ENCODE data around the gene B4GALT2. TPM values are rescaled to one million over a fixed set of nuclear protein-coding genes. Genes with fewer than 3 reads are reported as not detected.

Gene B4GALT2
- polyA plus RNA-seq, 1 of the 3 experiments (the other 2 are of a cell fraction) = 48.0 TPM

- no peak overlapping the region for H3K4me3 ChIP-seq (ENCODE audit: low read depth in 2 of 2, low read length in 1 of 2)
- H3K4me2 ChIP-seq = no peak overlapping the region
- H3K27ac ChIP-seq (ENCODE audit: low read depth in 2 of 2, low read length in 1 of 2) = no peak overlapping the region
- DNase-seq = no peak
- no peak overlapping the region for H3K9ac ChIP-seq
- H3K9me2 ChIP-seq = no peaks in the 10 kb centered on the region
- H3K27me3 ChIP-seq (ENCODE audit: insufficient read depth) = no peaks in the 10 kb centered on the region
- H4K20me1 ChIP-seq (ENCODE audit: insufficient read depth) = peaks cover 6% of the 10 kb centered on the region; the same call in 1 of the 2 replicates
- 80% methylated on average over 8 of the region's 13 CpGs for WGBS (ENCODE audit: low lambda C conversion rate)
- peaks cover 0 to 17% of the 10 kb centered on the region in 2 experiments for H3K36me3 ChIP-seq (replicated peaks in 1 of 2; ENCODE audit: control insufficient read depth in 1 of 2, insufficient read depth in 2 of 2, low read length in 1 of 2)
- H3K9me3 ChIP-seq = no peaks in the 10 kb centered on the region
- ChIA-PET CTCF (interaction anchor here (1.4 to 9.4 kb wide), 5 partner anchors 9 to 186 kb away, joined by 3 to 105 read pairs (median 7); partner anchors contain the start of genes ARTN and ATP6V0B), POLR2A (no interaction called here)
- no peaks in the 10 kb centered on the region for H3F3A ChIP-seq (replicated peaks; ENCODE audit: insufficient read depth)
- peaks cover 13% of the 10 kb centered on the region; the same call in 1 of the 2 replicates for H3K79me2 ChIP-seq (ENCODE audit: insufficient read depth)
- no peak for TF ChIP-seq ELF1 (IDR thresholded peaks at IDR 0.05)
- no peak for TF ChIP-seq TAF1 (IDR thresholded peaks at IDR 0.05; ENCODE audit: borderline replicate concordance, low read depth, low read length)
- TF ChIP-seq MAX (IDR thresholded peaks at IDR 0.05; ENCODE audit: low read depth) = no peak
- TF ChIP-seq CHD2 (IDR thresholded peaks at IDR 0.05; ENCODE audit: low read length, partially characterized antibody) = no peak
- TF ChIP-seq JUND (IDR thresholded peaks at IDR 0.05) = no peak
- TF ChIP-seq YY1 (IDR thresholded peaks at IDR 0.05; ENCODE audit: low read depth) = no peak
- no peak for TF ChIP-seq GATA2 (CRISPR knock-in tag; IDR thresholded peaks at IDR 0.05)
- TF ChIP-seq RFX5 (IDR thresholded peaks at IDR 0.05; ENCODE audit: low read length) = no peak
- TF ChIP-seq RXRA (IDR thresholded peaks at IDR 0.05; ENCODE audit: borderline replicate concordance, low read depth) = no peak
- TF ChIP-seq, protein P1, sequence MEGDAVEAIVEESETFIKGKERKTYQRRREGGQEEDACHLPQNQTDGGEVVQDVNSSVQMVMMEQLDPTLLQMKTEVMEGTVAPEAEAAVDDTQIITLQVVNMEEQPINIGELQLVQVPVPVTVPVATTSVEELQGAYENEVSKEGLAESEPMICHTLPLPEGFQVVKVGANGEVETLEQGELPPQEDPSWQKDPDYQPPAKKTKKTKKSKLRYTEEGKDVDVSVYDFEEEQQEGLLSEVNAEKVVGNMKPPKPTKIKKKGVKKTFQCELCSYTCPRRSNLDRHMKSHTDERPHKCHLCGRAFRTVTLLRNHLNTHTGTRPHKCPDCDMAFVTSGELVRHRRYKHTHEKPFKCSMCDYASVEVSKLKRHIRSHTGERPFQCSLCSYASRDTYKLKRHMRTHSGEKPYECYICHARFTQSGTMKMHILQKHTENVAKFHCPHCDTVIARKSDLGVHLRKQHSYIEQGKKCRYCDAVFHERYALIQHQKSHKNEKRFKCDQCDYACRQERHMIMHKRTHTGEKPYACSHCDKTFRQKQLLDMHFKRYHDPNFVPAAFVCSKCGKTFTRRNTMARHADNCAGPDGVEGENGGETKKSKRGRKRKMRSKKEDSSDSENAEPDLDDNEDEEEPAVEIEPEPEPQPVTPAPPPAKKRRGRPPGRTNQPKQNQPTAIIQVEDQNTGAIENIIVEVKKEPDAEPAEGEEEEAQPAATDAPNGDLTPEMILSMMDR (IDR thresholded peaks at IDR 0.05) = no peak
- TF ChIP-seq GABPA (IDR thresholded peaks at IDR 0.05; ENCODE audit: low read depth) = no peak
- no peak for TF ChIP-seq RAD21 (IDR thresholded peaks at IDR 0.05; ENCODE audit: low read length)
- no peak for TF ChIP-seq USF2 (IDR thresholded peaks at IDR 0.05; ENCODE audit: borderline replicate concordance, low read depth, low read length)
- TF ChIP-seq FOXJ3 (CRISPR knock-in tag; IDR thresholded peaks at IDR 0.05) = no peak
- TF ChIP-seq USF1 (IDR thresholded peaks at IDR 0.05; ENCODE audit: borderline replicate concordance, low read depth) = no peak
- no peak for TF ChIP-seq FOXM1 (IDR thresholded peaks at IDR 0.05; ENCODE audit: low read depth)
- no peak for TF ChIP-seq EZH2phosphoT487 (IDR thresholded peaks at IDR 0.05; ENCODE audit: borderline replicate concordance, low read depth)
- no peak for TF ChIP-seq SMC3 (IDR thresholded peaks at IDR 0.05; ENCODE audit: low read depth, low read length)
- H2AFZ ChIP-seq (ENCODE audit: low read depth) = no peak overlapping the region
- H3K4me1 ChIP-seq (ENCODE audit: control insufficient read depth in 1 of 2, insufficient read depth in 2 of 2, low read depth in 1 of 2, low read length in 1 of 2) = peaks cover 12 to 28% of the 10 kb centered on the region in 2 experiments
Measured at GRCh38 chr1:43949678-43950077, 29.3 kb upstream of the B4GALT2 start.
